T-helper 2 cell (primary cell): ENCODE data around the gene TNFSF4.
"Not testable (repeated sequence)": the region's sequence is repeated elsewhere in the genome, so short reads cannot be mapped to it uniquely, and the experiment has no call there.

Experiments
- DNase-seq, 5 experiments: peaks; one replicate each; pipeline versions ENCODE4 v3.0.0 to v3.0.0-alpha.2; 2012 to 2022
- total RNA-seq, 2 donors: gene quantifications; one replicate each; lab custom pipeline; 2026; lab: John Stamatoyannopoulos, UW

TNFSF4 gene
- 0 to 2.4 reads per million in 2 donors for total RNA-seq

DNA sequence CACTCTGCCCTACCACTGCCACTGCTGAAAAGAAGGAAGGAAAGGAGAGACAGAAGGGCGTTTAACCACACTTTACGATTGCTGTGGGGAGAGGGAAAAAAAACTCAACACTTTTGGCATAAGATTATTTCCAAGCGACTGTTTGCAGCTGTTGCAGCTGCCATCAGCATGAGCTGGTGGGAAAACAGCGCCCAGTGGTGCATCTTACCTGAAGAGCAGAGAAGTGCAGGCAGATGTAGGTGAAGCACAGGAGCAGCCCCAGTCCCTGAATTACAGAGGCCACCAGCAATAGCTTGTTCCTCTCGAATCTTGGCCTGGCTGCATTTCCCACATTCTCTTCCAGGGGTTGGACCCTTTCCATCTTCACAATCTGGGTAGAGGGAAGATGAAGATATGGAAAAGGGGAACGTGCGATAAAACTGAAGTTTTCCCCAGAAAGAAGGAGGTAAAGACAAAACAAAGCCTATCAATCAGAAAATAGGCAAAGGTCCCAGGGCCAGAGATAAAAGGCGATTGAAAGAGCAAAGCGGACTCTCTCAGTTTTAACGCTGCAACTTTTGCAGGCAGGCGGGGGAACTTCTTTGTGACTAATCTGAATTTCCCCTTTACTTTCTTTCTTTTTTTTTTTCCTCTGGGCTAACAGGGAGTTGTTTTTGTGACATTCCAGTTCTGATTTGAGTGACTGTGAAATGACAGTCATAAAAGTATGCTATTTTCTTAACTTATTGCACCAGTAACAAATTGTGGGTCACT is at the start of gene TNFSF4:
Gene TNFSF4, minus strand, starts transcription at position 516 of the 753 bp plus-strand sequence. Its CDS starts 155 bp downstream, at position 361.
- DNase-seq, result peak in 1 of 5 experiments; percentile 12

DNA sequence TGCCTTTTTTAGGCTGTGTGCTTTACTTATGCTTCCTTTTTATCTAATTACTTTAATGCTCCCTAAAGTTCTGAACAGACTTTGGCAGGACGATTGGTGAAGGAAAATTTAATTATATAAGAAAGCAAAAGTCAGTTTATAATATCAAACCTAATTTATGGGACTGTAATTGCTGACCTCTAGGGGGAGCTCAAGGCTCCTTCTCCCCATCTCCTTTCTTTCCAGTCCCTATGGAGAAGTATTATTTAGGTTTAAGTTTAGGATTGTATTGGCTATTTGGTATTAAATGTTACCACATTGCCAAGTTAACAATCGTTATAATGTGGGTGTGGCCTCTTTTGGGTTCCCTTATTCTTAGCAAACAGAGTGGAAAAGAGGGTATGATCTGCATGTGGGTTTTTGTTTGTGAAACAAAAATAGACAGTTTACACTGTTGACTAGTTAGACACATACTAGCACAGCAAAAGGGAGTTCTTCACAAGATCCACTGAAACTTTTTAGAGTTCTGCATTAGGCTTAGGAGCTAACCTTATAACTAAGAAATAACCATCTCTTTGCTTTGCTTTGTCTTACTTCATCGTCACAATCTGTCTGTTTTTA is 48.2 kb upstream of the TNFSF4 start:
- DNase-seq, result peak in 1 of 5 experiments; percentile 2

DNA sequence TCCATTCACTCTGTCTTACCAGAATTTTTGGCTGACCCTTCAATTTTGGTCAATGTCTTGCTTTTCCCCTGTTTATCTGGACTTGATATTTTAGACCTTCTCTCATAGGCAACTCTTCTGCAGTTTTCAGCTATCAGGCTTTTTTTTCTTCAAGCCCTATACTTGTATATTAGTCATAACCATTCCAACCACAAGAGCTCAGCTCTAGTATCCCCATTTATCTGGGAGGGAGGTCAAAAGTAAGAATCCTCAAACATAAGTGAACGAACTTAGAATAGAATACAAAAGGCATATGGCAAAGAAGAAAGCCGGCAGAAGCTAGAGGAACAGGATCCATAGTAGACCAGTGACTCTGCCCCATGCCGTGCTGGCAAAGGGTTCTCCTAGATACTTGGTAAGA is 45.9 kb upstream of the TNFSF4 start:
- no peak for DNase-seq

DNA sequence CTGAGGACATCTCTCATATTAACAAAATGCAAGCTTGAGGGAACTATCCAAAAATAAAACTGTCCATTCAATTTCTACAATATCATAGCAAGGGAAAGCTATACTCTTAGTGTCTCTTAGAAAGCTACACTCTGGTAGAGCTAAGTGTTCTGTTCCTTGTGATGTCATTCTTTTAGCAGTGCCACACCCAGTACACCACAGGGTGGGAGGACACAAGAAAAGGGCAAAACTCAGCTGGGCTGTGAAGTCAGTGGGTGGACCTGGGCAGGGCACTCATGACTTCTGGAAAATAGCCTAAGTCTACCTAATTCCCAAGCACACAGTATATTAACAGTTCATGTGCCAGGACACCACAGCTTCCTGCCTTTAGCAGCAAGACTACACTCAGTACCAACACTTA is 42.2 kb upstream of the TNFSF4 start:
- no peak for DNase-seq

- DNase-seq, result no peak
These were observed 41.3 kb upstream of the TNFSF4 start for GRCh38 chr1:173248247-173248940.

GRCh38 chr1:173245892-173246291 is 38.8 kb upstream of the TNFSF4 start:
- no peak for DNase-seq

- DNase-seq, result no peak
These were observed 36.2 kb upstream of the TNFSF4 start for GRCh38 chr1:173243300-173243699.

DNA sequence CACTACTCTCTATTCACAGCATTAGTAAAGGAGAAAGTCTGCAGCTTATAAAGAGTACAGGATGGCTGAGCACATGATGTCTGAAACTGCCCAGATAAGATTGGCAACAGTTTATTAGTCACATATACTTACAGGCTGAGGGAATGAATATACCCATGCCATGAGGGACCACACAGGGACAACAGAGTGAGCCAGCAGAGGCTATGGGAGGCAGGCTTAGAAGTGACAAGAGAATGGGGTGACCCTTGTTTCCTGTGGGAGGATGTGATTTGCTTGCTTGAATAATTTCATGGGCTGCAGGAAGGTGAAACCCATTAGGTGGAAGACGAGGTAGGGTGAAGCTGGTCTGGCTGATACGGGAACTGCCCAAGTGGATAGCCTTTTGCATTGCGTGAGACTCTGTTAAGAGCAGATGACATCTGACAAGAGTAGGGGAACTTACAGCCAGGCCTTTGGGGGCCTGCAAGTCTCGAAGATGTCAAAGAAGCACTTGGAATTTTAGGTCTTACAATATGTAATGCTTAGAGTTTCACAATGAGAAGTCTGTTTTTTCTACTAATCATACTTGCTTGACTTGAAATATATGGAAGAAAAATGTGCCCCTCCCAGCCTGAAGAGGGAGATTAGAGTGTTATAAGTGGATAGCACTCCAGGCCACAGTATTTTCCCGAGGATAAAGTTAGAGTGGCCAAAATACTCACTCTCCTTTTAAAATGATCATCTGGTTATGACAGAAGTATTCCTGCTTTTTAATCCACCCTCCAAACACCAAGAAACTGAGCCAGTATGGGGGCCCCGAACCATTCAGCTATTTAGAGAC is 34.6 kb upstream of the TNFSF4 start:
- no peak for DNase-seq

DNA sequence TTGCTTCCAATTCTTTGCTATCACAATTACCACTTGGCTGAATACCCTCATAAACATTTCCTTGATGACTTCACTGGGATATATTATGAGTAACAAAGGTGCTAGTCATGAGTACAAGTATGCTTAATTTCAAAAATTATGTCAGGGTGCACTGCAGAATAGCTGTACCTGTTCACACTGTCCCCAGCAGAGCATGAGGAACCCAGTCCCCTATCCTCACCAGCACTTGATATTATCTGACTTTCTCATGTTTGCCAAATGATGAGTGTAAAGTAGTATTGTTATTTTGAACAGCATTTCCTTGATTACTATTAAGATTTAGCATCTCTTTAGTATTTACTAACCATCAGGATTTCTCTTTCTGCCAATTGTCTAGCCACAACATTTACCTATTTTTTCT is 33.5 kb upstream of the TNFSF4 start:
- no peak for DNase-seq

GRCh38 chr1:173239058-173239457 is 31.9 kb upstream of the TNFSF4 start:
- DNase-seq, result no peak

GRCh38 chr1:173234899-173235298 is 27.8 kb upstream of the TNFSF4 start:
- DNase-seq, result no peak

- DNase-seq, result not testable (repeated sequence)
These were observed 27.3 kb upstream of the TNFSF4 start for GRCh38 chr1:173234434-173234833.

GRCh38 chr1:173229031-173229430 is 21.9 kb upstream of the TNFSF4 start:
- DNase-seq, result not testable (repeated sequence)

GRCh38 chr1:173224949-173225348 is 17.8 kb upstream of the TNFSF4 start:
- no peak for DNase-seq

GRCh38 chr1:173224280-173224892 is 17.3 kb upstream of the TNFSF4 start:
- DNase-seq, result no peak

DNA sequence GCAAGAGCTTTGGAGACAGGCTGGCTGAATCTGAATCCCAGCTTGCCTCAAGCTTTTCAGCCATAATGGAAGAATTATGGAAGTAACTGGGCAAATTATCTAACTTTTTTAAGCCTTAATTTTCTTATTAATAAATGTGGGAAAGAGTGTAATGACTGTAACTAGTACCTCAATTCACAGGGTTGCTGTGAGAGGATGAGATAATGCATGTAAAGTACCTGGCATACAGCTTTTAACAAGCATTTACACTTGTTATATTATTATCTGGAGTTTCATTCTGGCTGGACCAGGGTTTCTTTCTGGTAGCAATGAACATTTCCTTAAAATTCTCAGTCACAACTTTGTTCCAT is 15.9 kb upstream of the TNFSF4 start:
- DNase-seq, result no peak

- DNase-seq, result no peak
These were observed 15.3 kb upstream of the TNFSF4 start for GRCh38 chr1:173222149-173223030.

DNA sequence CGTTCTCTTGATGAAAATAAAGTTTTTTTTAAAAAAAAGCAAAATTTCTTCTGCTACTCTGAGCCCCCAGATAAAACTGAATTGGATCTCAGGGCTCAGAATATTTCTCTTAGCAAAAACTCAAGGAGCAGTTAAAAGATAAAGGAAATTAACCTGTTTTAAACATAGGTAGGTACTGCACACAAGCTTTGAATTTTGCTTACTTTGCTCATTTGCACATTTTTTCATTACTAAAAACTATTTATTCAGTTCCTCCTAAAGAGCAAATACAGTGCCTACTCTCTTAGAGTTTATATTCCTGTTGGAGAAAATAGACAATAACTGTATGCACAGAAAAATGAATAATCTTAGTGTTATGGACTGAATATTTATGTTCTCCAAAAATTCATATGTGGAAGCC is 13.0 kb upstream of the TNFSF4 start:
- DNase-seq, result no peak

GRCh38 chr1:173213665-173214064 is 6.5 kb upstream of the TNFSF4 start:
- DNase-seq, result no peak

- no peak for DNase-seq
These were observed 5.9 kb upstream of the TNFSF4 start for GRCh38 chr1:173212952-173213491.

DNA sequence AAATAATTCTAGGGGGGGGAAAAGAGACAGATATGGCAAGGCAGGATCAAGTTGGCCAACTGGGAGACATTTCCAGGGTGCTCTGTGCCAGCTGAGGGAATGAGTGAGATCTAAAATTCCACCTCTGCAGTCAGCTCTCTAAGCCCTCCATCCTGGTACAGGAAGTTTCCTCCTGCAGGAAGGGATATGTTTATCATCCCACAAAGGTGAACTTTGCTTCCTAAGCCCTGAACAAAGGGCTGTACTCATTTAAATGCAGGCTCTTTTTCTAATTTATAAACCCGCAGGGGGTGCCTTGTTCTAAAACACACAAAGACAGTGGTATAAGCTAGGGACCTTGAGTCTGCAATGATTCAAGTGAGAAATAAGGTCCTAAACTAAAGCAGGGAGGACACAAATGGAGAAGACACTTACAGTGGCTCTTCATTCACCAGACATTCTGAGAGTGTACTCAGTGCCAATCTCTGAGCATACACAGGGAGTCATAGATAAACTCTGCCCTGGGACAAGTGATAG is 3.6 kb upstream of the TNFSF4 start:
- no peak for DNase-seq
